HepG2 (cell line): Measurements from ENCODE around the gene DUSP22. TPM values are rescaled to one million over a fixed set of nuclear protein-coding genes. Genes with fewer than 3 reads are reported as not detected.

Experiments used
- ATAC-seq: fragments of 200-7000 bp; cut with Tn5 transposase; 3 replicates; pipeline ENCODE4 v1.9.1; 2020; ENCODE audit warnings: mild to moderate bottlenecking, moderate library complexity
- BruUV-seq: library from RNA; stranded (reverse); fragments of 400-500 nt; replicated peaks from 2 replicates; lab custom pipeline; 2021; lab: Mats Ljungman, UMichigan
- CTCF ChIA-PET: fragments of 300-600 bp; formaldehyde crosslinking; extraction: SDS; loops from one replicate; lab custom pipeline; 2021; ENCODE audit warnings: low total read pairs, inconsistent platforms, low intra/inter-chr PET ratio; lab: Yijun Ruan, JAX
- POLR2A ChIA-PET: fragments of 350-600 bp; sonication (Branson Sonifier 250); formaldehyde crosslinking; loops from one replicate; lab custom pipeline; 2020; ENCODE audit warnings: antibody characterized with exemption, inconsistent platforms; lab: Yijun Ruan, JAX
- DNase-seq: peaks from one replicate; pipeline ENCODE4 v3.0.0-alpha.2; 2015; ENCODE audit warnings: low spot score
- FAIRE-seq: peaks from 3 replicates; lab custom pipeline; 2011; peaks lifted over from hg19 to GRCh38; lab: Jason Lieb, UNC
- H2AFZ ChIP-seq: one replicate; pipeline ENCODE4 v1.6.1; 2011; ENCODE audit warnings: low read length, inconsistent platforms
- H3K27ac ChIP-seq: fragments of 300-600 bp; 3 replicates; pipeline ENCODE4 v1.8.0; 2011; ENCODE audit warnings: mixed run types, mild to moderate bottlenecking, mixed read lengths, low read length, inconsistent platforms; ENCODE audit not compliant: insufficient read depth; ENCODE audit errors: extremely low read length
- H3K27me3 ChIP-seq, 2 experiments: fragments of 200-600 bp in 1 of 2; 2 replicates in 1 of 2; 3 replicates in 1 of 2; pipeline versions ENCODE4 v1.6.0 to v1.8.0; 2011; ENCODE audit warnings: low read length in 2 of 2, mild to moderate bottlenecking in 2 of 2, moderate library complexity in 2 of 2, inconsistent platforms in 1 of 2; ENCODE audit not compliant: insufficient read depth in 2 of 2, control insufficient read depth in 1 of 2
- H3K36me3 ChIP-seq, 2 experiments: fragments of 200-600 bp in 1 of 2; replicated peaks in 1 of 2; 2 replicates in 1 of 2; 3 replicates in 1 of 2; pipeline versions ENCODE4 v1.5.1 to v1.8.0; 2011; ENCODE audit warnings: low read length in 2 of 2, inconsistent platforms in 1 of 2; ENCODE audit not compliant: insufficient read depth in 2 of 2, control insufficient read depth in 1 of 2
- H3K4me1 ChIP-seq: 2 replicates; pipeline ENCODE4 v1.5.1; 2012; ENCODE audit warnings: low read length, inconsistent platforms; ENCODE audit not compliant: insufficient read depth
- H3K4me2 ChIP-seq: 2 replicates; pipeline ENCODE4 v1.6.0; 2011; ENCODE audit warnings: low read depth, low read length, inconsistent platforms
- H3K4me3 ChIP-seq, 3 experiments: fragments of 200-600 bp in 1 of 3; sonication (generic), shearing (Covaris generic) in 1 of 3; replicated peaks in 1 of 3; 2 replicates each; pipeline ENCODE4 v1.5.1; 2011 to 2016; ENCODE audit warnings: low read length in 3 of 3, inconsistent platforms in 2 of 3, low read depth in 2 of 3, mild to moderate bottlenecking in 2 of 3, control low read depth in 1 of 3, mixed read lengths in 1 of 3; ENCODE audit not compliant: insufficient read depth in 1 of 3
- H3K79me2 ChIP-seq: one replicate; pipeline ENCODE4 v1.6.1; 2011; ENCODE audit warnings: low read length, inconsistent platforms; ENCODE audit not compliant: insufficient read depth
- H3K9ac ChIP-seq: 2 replicates; pipeline ENCODE4 v1.6.0; 2011; ENCODE audit warnings: mild to moderate bottlenecking, low read depth, low read length, inconsistent platforms; ENCODE audit not compliant: insufficient read depth
- H3K9me3 ChIP-seq: 2 replicates; pipeline ENCODE4 v1.5.1; 2012; ENCODE audit warnings: mild to moderate bottlenecking, low read length
- H4K20me1 ChIP-seq: 2 replicates; pipeline ENCODE4 v1.6.0; 2011; ENCODE audit warnings: inconsistent platforms, mild to moderate bottlenecking, low read length, moderate library complexity; ENCODE audit not compliant: insufficient read depth
- CC2D1A ChIP-seq: sonication (generic); formaldehyde crosslinking; IDR thresholded peaks from 2 replicates; pipeline ENCODE4 v1.8.1; 2023; ENCODE audit warnings: mild to moderate bottlenecking, missing genetic modification reagents
- HDAC2 ChIP-seq: sonication (generic); formaldehyde crosslinking; IDR thresholded peaks from 2 replicates; pipeline ENCODE4 v1.4.0; 2020; ENCODE audit warnings: missing genetic modification reagents
- SIN3B ChIP-seq: fragments of 150-350 bp; IDR thresholded peaks from 2 replicates; pipeline ENCODE4 v1.6.1; 2014; ENCODE audit warnings: low read length
- SKI ChIP-seq: fragments of 450-650 bp; IDR thresholded peaks from one replicate; pipeline ENCODE4 v1.6.1; 2018; ENCODE audit warnings: mild to moderate bottlenecking; ENCODE audit not compliant: partially characterized antibody
- WGBS: methylation state at CpG from one replicate; pipeline ENCODE4 v1.1.6; 2017; ENCODE audit warnings: low lambda C conversion rate; 5-methylcytosine and 5-hydroxymethylcytosine counted together
- in situ Hi-C: cut with HindIII; loops from 2 replicates; pipeline ENCODE4 v1.10.0; 2017; ENCODE audit warnings: low pct_unique_long_range_greater_than_20kb; ENCODE audit not compliant: extremely low pct_ligation_motif_present
- intact Hi-C: fragments of 100-400 bp; cut with micrococcal nuclease; formaldehyde crosslinking; loops from one replicate; pipeline ENCODE4 v1.10.0; 2022; ENCODE audit not compliant: unreplicated experiment
- polyA plus RNA-seq, 8 experiments: library from polyadenylated mRNA; depleted of rRNA in 3 of 8; stranded (reverse) in 7 of 8; unstranded in 1 of 8; fragments of >200 nt; fragmentation: Illumina TruSeq in 4 of 8; extraction: Trizol in 4 of 8; gene quantifications; 2 replicates each; pipeline versions ENCODE4 v1.2.1 to v1.2.3, GENCODE V29; 2011 to 2016; ENCODE audit warnings: low read depth in 4 of 8, missing spikeins in 1 of 8, mixed read lengths in 1 of 8; ENCODE audit not compliant: insufficient read depth in 1 of 8
- total RNA-seq, 5 experiments: library from RNA; depleted of rRNA; stranded (reverse); fragments of >200 nt; fragmentation: Illumina TruSeq; extraction: Trizol; gene quantifications; 2 replicates each; pipeline ENCODE4 v1.2.3, GENCODE V29; 2016; ENCODE audit warnings: low read depth in 1 of 5
- TF ChIP-seq, protein P1 (sequence below): fragments of 450-650 bp; IDR thresholded peaks from 2 replicates; pipeline ENCODE4 v1.6.1; 2016

The DUSP22 gene
- total and polyA plus RNA-seq, 2 of the 13 experiments (the other 11 are each of a cell fraction or from before 2014, with no cell fraction given), result 20.2 to 32.8 TPM

GRCh38 chr6:255041-255750 is 37.1 kb upstream of the DUSP22 start (continued):
- TF ChIP-seq SIN3B (no peak), CC2D1A (CRISPR knock-in tag) (no peak), SKI (no peak)

DNA sequence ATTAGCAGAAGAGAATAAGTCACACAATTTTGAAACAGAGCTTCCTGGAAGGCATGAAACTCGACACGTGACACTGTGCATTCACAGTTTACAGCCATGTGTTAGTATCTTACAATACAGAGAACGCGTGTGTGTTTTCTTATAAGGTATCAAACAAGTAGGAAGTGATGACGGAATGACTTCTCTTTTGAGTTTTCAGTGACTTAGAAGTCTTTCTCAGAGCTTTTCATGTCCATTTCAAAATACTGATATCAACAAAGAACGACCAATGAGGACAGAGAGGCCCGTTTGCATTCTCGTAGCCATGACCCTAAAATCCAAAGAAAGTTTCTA is 36.6 kb upstream of the DUSP22 start:
- BruUV-seq, result no TSS peak
- WGBS, result 66% methylated on average over 8 of the region's 8 CpGs
- ChIA-PET POLR2A (no interaction called here), CTCF (no interaction called here)
- DNase-seq, result no peak
- Histone ChIP-seq H3K9ac (no peak overlapping the region), H3K4me1 (peaks cover 15% of the 10 kb centered on the region), H3K4me2 (no peak overlapping the region), H3K9me3 (no peaks in the 10 kb centered on the region), H4K20me1 (no peaks in the 10 kb centered on the region), H3K27ac (no peak overlapping the region), H3K27me3 (peaks cover 1 to 14% of the 10 kb centered on the region in 2 experiments; a peak in 3 of 5 replicates), H3K4me3 (no peak overlapping the region), H3K36me3 (no peaks in the 10 kb centered on the region), H2AFZ (no peak overlapping the region), H3K79me2 (no peaks in the 10 kb centered on the region)
- FAIRE-seq, result no peak
- in situ Hi-C loops (no loop called here), intact Hi-C loops (no loop called here)
- ATAC-seq, result no peak
- TF ChIP-seq, protein P1, sequence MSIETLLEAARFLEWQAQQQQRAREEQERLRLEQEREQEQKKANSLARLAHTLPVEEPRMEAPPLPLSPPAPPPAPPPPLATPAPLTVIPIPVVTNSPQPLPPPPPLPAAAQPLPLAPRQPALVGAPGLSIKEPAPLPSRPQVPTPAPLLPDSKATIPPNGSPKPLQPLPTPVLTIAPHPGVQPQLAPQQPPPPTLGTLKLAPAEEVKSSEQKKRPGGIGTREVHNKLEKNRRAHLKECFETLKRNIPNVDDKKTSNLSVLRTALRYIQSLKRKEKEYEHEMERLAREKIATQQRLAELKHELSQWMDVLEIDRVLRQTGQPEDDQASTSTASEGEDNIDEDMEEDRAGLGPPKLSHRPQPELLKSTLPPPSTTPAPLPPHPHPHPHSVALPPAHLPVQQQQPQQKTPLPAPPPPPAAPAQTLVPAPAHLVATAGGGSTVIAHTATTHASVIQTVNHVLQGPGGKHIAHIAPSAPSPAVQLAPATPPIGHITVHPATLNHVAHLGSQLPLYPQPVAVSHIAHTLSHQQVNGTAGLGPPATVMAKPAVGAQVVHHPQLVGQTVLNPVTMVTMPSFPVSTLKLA, result peak; percentile 95
- TF ChIP-seq HDAC2, result no peak
